H1 (cell line): ENCODE data around the gene SMCHD1.

Source experiments
- CREB1 ChIP-seq: IDR thresholded peaks from 2 replicates; pipeline ENCODE4 v1.6.1; 2012; ENCODE audit warnings: inconsistent platforms
- CTCF ChIP-seq, 3 experiments: IDR thresholded peaks; 1 replicate in 2 of 3; 2 replicates in 1 of 3; pipeline versions ENCODE4 v1.5.1 to v1.6.1; 2011; ENCODE audit warnings: low read length in 3 of 3, mild to moderate bottlenecking in 3 of 3, inconsistent platforms in 2 of 3, low read depth in 1 of 3, moderate library complexity in 1 of 3; ENCODE audit not compliant: insufficient read depth in 1 of 3; ENCODE audit errors: control extremely low read depth in 1 of 3
- EGR1 ChIP-seq: IDR thresholded peaks from 2 replicates; pipeline ENCODE4 v1.6.1; 2011; ENCODE audit warnings: low read depth, low read length, borderline replicate concordance
- EZH2 ChIP-seq: fragments of 200-600 bp; sonication (generic); IDR thresholded peaks from 2 replicates; pipeline ENCODE4 v1.7.1; 2012; ENCODE audit warnings: low read depth, mild to moderate bottlenecking, moderate library complexity, low read length, inconsistent platforms; ENCODE audit not compliant: severe bottlenecking
- GABPA ChIP-seq: IDR thresholded peaks from 2 replicates; pipeline ENCODE4 v1.6.1; 2011; ENCODE audit warnings: mild to moderate bottlenecking, low read length, moderate library complexity, borderline replicate concordance; ENCODE audit not compliant: insufficient read depth
- MAFK ChIP-seq: IDR thresholded peaks from 2 replicates; pipeline ENCODE4 v1.6.1; 2012; ENCODE audit warnings: low read depth, mild to moderate bottlenecking, improper control_type of control experiment, low read length
- NRF1 ChIP-seq: IDR thresholded peaks from 2 replicates; pipeline ENCODE4 v1.6.1; 2011; ENCODE audit warnings: mild to moderate bottlenecking, low read depth, low read length, improper control_type of control experiment
- RFX5 ChIP-seq: IDR thresholded peaks from 2 replicates; pipeline ENCODE4 v1.6.1; 2011; ENCODE audit warnings: low read depth, low read length, improper control_type of control experiment, borderline replicate concordance
- SP2 ChIP-seq: IDR thresholded peaks from 2 replicates; pipeline ENCODE4 v1.6.1; 2012; ENCODE audit warnings: mild to moderate bottlenecking, low read length, inconsistent platforms
- SRF ChIP-seq: IDR thresholded peaks from 2 replicates; pipeline ENCODE4 v1.6.1; 2011; ENCODE audit warnings: mild to moderate bottlenecking, low read depth, low read length, moderate library complexity
- TBP ChIP-seq: IDR thresholded peaks from 2 replicates; pipeline ENCODE4 v1.6.1; 2011; ENCODE audit warnings: low read depth, low read length, improper control_type of control experiment

- no peak for TF ChIP-seq GABPA
- TF ChIP-seq EGR1 = no peak
- no peak for TF ChIP-seq CTCF (IDR thresholded peaks at IDR 0.05; ENCODE audit: control extremely low read depth in 1 of 3, insufficient read depth in 1 of 3, low read depth in 1 of 3, low read length in 3 of 3)
- no peak for TF ChIP-seq CREB1
- TF ChIP-seq NRF1 = no peak
- TF ChIP-seq EZH2 = no peak
- no peak for TF ChIP-seq SRF
- TF ChIP-seq TBP = no peak
- TF ChIP-seq RFX5 = no peak
- no peak for TF ChIP-seq SP2
- no peak for TF ChIP-seq MAFK
These were observed 38.0 kb upstream of the SMCHD1 start for GRCh38 chr18:2617401-2617998.
